Hepatocyte (in vitro differentiated cells): ENCODE results near the gene WNT7B.

Source experiments
- CTCF ChIP-seq: fragments of 200-600 bp; sonication (generic); IDR thresholded peaks from 2 replicates; pipeline ENCODE4 v1.5.1; 2016; ENCODE audit warnings: antibody characterized with exemption, mild to moderate bottlenecking; ENCODE audit not compliant: poor library complexity
- EZH2 ChIP-seq: fragments of 200-600 bp; sonication (generic); IDR thresholded peaks from 2 replicates; pipeline ENCODE4 v1.6.1; 2016; ENCODE audit warnings: antibody characterized with exemption, mild to moderate bottlenecking, borderline replicate concordance

DNA sequence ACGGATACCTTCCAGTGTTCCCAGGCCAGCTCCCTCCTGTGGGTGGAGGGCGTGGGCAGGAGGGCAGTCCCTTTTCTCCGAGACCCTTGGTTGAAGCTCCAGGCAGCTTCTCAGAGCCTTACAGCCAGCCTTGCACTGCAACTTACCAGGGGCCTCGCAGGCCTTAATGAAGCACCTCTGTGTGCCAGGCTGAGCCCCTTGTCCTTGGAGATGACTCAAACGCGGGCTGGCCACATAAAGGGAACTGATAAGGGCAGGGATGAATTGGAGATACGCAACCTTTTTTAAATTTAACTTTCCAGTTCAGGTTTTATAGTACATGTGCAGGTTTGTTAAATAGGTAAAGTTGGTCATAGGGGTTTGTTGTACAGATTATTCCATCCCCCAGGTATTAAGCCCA is 72.7 kb downstream of the WNT7B start:
- no peak for TF ChIP-seq EZH2
- TF ChIP-seq CTCF = no peak
